MM.1S (cell line): ENCODE data around the gene ANKMY2.

ENCODE experiments used
- DNase-seq: peaks from one replicate; pipeline ENCODE4 v3.0.0-alpha.2; 2015
- H2AFZ ChIP-seq: fragments of 300-600 bp; sonication (generic); 2 replicates; pipeline ENCODE4 v1.6.0; 2016; ENCODE audit warnings: antibody characterized with exemption, low read length
- H3F3A ChIP-seq: fragments of 300-600 bp; sonication (generic); 2 replicates; pipeline ENCODE4 v1.6.1; 2016; ENCODE audit warnings: mild to moderate bottlenecking, antibody characterized with exemption, low read length, moderate library complexity, mixed read lengths; ENCODE audit not compliant: insufficient read depth
- H3K27ac ChIP-seq: fragments of 300-600 bp; sonication (generic); 2 replicates; pipeline ENCODE4 v1.5.1; 2016; ENCODE audit warnings: mild to moderate bottlenecking, low read length
- H3K27me3 ChIP-seq: fragments of 300-600 bp; sonication (generic); replicated peaks from 2 replicates; pipeline ENCODE4 v1.6.0; 2016; ENCODE audit warnings: low read length; ENCODE audit not compliant: insufficient read depth
- H3K36me3 ChIP-seq: fragments of 300-600 bp; sonication (generic); replicated peaks from 2 replicates; pipeline ENCODE4 v1.6.1; 2016; ENCODE audit warnings: mild to moderate bottlenecking, low read length, mixed read lengths; ENCODE audit not compliant: insufficient read depth
- H3K4me1 ChIP-seq: fragments of 300-600 bp; sonication (generic); 2 replicates; pipeline ENCODE4 v1.6.1; 2016; ENCODE audit warnings: low read length, mixed read lengths
- H3K4me2 ChIP-seq: fragments of 300-600 bp; sonication (generic); 2 replicates; pipeline ENCODE4 v1.6.0; 2016; ENCODE audit warnings: low read depth, low read length
- H3K4me3 ChIP-seq: fragments of 300-600 bp; sonication (generic); 2 replicates; pipeline ENCODE4 v1.5.1; 2016; ENCODE audit warnings: low read length, mixed read lengths
- H3K79me2 ChIP-seq: fragments of 300-600 bp; sonication (generic); 2 replicates; pipeline ENCODE4 v1.6.1; 2016; ENCODE audit warnings: mixed run types, low read length, mixed read lengths
- H3K9ac ChIP-seq: fragments of 300-600 bp; sonication (generic); 2 replicates; pipeline ENCODE4 v1.6.1; 2016; ENCODE audit warnings: low read length, mixed read lengths
- H3K9me2 ChIP-seq: fragments of 300-600 bp; sonication (generic); replicated peaks from 2 replicates; pipeline ENCODE4 v1.6.1; 2016; ENCODE audit warnings: mild to moderate bottlenecking, low read length, mixed read lengths; ENCODE audit not compliant: insufficient read depth
- H3K9me3 ChIP-seq: fragments of 300-600 bp; sonication (generic); replicated peaks from 2 replicates; pipeline ENCODE4 v1.6.1; 2016; ENCODE audit warnings: mild to moderate bottlenecking, low read length, mixed read lengths; ENCODE audit not compliant: insufficient read depth
- H4K20me1 ChIP-seq: fragments of 300-600 bp; sonication (generic); 2 replicates; pipeline ENCODE4 v1.6.1; 2016; ENCODE audit warnings: mild to moderate bottlenecking, low read length, moderate library complexity, mixed read lengths; ENCODE audit not compliant: insufficient read depth
- CTCF ChIP-seq: fragments of 300-600 bp; sonication (generic); IDR thresholded peaks from 2 replicates; pipeline ENCODE4 v1.5.1; 2016; ENCODE audit warnings: antibody characterized with exemption, low read length, mixed read lengths
- EZH2 ChIP-seq: fragments of 300-600 bp; sonication (generic); optimal IDR thresholded peaks from 2 replicates; pipeline ENCODE3; 2017; ENCODE audit warnings: low read depth, mild to moderate bottlenecking, antibody characterized with exemption, low read length, mixed read lengths
- EZH2phosphoT487 ChIP-seq: fragments of 300-600 bp; sonication (generic); IDR thresholded peaks from 2 replicates; pipeline ENCODE4 v1.6.1; 2018; ENCODE audit warnings: antibody characterized with exemption, low read length

Gene ANKMY2

GRCh38 chr7:16594676-16595075 is 50.9 kb downstream of the ANKMY2 start:
- Histone ChIP-seq H3K9me3 (no peaks in the 10 kb centered on the region), H3K9me2 (no peaks in the 10 kb centered on the region), H3F3A (no peaks in the 10 kb centered on the region), H2AFZ (no peak overlapping the region), H3K27ac (no peak overlapping the region), H3K4me1 (no peaks in the 10 kb centered on the region), H3K79me2 (no peaks in the 10 kb centered on the region), H4K20me1 (no peaks in the 10 kb centered on the region), H3K27me3 (no peaks in the 10 kb centered on the region), H3K4me3 (no peak overlapping the region), H3K9ac (no peak overlapping the region), H3K36me3 (no peaks in the 10 kb centered on the region), H3K4me2 (no peak overlapping the region)
- TF ChIP-seq CTCF: no peak
- TF ChIP-seq EZH2: no peak
- no peak for TF ChIP-seq EZH2phosphoT487
- no peak for DNase-seq

GRCh38 chr7:16594061-16594460 is 51.5 kb downstream of the ANKMY2 start:
- no peak overlapping the region for H2AFZ ChIP-seq
- H3K36me3 ChIP-seq: no peaks in the 10 kb centered on the region
- TF ChIP-seq CTCF: no peak
- TF ChIP-seq EZH2: no peak
- TF ChIP-seq EZH2phosphoT487: no peak
- H3K4me3 ChIP-seq: no peak overlapping the region
- no peak overlapping the region for H3K9ac ChIP-seq
- no peak overlapping the region for H3K4me2 ChIP-seq
- H3K4me1 ChIP-seq: no peaks in the 10 kb centered on the region
- no peak overlapping the region for H3K27ac ChIP-seq
- H3K9me3 ChIP-seq: no peaks in the 10 kb centered on the region
- no peaks in the 10 kb centered on the region for H3F3A ChIP-seq
- H3K9me2 ChIP-seq: no peaks in the 10 kb centered on the region
- no peaks in the 10 kb centered on the region for H3K27me3 ChIP-seq
- H4K20me1 ChIP-seq: no peaks in the 10 kb centered on the region
- DNase-seq: no peak
- no peaks in the 10 kb centered on the region for H3K79me2 ChIP-seq

GRCh38 chr7:16592395-16592794 is 53.2 kb downstream of the ANKMY2 start:
- DNase-seq: no peak
- H3K27me3 ChIP-seq: no peaks in the 10 kb centered on the region
- no peaks in the 10 kb centered on the region for H3K36me3 ChIP-seq
- no peak overlapping the region for H3K9ac ChIP-seq
- H3F3A ChIP-seq: no peaks in the 10 kb centered on the region
- H3K4me3 ChIP-seq: no peak overlapping the region
- no peaks in the 10 kb centered on the region for H3K9me3 ChIP-seq
- H3K9me2 ChIP-seq: no peaks in the 10 kb centered on the region
- no peak overlapping the region for H3K27ac ChIP-seq
- H2AFZ ChIP-seq: no peak overlapping the region
- no peaks in the 10 kb centered on the region for H3K4me1 ChIP-seq
- no peak for TF ChIP-seq EZH2phosphoT487
- no peak for TF ChIP-seq CTCF
- no peak for TF ChIP-seq EZH2
- H3K79me2 ChIP-seq: no peaks in the 10 kb centered on the region
- no peaks in the 10 kb centered on the region for H4K20me1 ChIP-seq
- H3K4me2 ChIP-seq: no peak overlapping the region
